GM12872 (cell line): Measurements from ENCODE around the gene PRKCB.

Experiments used
- TF ChIP-seq, protein P1 (sequence below): IDR thresholded peaks from 3 replicates; pipeline ENCODE4 v1.5.1; 2011; ENCODE audit warnings: low read depth, mild to moderate bottlenecking, low read length, moderate library complexity; ENCODE audit not compliant: insufficient read depth

Gene PRKCB

DNA sequence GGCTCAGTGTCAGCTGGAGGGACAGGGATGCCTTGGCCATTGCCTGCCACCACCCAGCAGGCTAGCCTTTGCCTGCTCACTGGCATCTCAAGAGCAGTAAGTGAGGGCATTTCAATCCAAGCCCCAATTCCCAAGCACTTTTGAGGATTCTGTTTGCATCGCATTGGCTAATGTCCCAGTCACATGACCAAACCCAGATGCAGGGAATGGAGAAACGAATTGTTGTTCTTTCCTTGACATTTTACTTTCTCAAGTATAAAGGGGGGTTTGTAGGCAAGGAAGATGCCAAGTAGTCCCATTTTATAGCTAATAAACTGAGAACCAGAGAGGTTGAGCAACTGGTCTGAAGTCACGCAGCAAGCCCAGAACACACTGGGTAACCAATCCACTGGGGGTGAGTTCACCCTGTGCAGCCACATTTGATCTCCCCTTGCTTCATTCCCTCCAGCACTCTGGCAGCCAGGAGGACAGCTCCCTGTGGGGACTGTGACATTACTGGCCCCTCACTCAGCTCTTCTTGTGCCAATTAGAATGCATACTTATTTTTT is 226.6 kb downstream of the PRKCB start:
- TF ChIP-seq, protein P1, sequence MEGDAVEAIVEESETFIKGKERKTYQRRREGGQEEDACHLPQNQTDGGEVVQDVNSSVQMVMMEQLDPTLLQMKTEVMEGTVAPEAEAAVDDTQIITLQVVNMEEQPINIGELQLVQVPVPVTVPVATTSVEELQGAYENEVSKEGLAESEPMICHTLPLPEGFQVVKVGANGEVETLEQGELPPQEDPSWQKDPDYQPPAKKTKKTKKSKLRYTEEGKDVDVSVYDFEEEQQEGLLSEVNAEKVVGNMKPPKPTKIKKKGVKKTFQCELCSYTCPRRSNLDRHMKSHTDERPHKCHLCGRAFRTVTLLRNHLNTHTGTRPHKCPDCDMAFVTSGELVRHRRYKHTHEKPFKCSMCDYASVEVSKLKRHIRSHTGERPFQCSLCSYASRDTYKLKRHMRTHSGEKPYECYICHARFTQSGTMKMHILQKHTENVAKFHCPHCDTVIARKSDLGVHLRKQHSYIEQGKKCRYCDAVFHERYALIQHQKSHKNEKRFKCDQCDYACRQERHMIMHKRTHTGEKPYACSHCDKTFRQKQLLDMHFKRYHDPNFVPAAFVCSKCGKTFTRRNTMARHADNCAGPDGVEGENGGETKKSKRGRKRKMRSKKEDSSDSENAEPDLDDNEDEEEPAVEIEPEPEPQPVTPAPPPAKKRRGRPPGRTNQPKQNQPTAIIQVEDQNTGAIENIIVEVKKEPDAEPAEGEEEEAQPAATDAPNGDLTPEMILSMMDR, result no peak

DNA sequence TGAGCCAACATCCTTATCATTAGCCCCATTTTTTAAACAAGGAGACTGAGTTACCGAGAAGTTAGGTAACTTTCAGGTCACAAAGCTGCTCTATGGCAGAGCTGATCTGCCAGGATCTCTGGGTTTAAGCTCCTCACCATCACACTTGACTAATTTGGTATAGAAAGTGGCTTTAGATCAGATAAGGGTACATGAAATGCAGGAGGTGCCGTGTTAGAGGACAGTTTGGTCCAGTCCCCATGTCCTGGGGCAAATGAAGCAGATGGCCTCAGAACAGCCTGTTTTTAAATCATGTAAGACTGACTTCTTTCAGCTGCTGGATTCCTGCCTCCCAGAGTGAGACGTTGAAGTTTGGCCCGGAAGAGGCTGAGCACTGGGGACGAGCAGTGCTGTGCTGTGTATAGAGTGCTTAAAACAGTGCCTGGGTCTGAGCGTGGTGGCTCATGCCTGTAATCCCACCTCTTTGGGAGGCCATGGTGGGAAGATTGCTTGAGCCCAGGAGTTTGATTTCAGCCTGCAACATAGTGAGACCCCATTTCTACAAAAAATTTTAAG is 233.3 kb downstream of the PRKCB start:
- TF ChIP-seq, protein P1, result no peak

DNA sequence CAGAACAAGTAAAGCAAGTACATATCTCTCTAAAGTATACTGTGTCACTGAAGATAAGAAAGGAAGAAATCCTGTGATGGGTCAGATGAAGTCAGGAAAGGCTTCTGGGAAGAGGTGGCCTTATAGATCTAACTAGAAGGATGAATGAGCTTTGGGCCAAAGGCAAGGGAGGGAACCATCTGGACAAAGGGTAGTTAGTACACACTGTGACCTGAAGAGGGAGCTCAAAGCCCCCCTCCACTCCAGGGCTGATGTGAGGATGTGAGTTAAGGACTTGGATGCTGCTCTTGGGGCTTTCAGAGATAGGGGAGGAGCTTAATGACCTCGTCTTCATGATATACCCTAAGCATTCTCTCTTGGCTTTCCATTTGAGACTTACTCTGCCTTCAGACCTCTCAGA is 235.1 kb downstream of the PRKCB start:
- TF ChIP-seq, protein P1, result peak; percentile 85

DNA sequence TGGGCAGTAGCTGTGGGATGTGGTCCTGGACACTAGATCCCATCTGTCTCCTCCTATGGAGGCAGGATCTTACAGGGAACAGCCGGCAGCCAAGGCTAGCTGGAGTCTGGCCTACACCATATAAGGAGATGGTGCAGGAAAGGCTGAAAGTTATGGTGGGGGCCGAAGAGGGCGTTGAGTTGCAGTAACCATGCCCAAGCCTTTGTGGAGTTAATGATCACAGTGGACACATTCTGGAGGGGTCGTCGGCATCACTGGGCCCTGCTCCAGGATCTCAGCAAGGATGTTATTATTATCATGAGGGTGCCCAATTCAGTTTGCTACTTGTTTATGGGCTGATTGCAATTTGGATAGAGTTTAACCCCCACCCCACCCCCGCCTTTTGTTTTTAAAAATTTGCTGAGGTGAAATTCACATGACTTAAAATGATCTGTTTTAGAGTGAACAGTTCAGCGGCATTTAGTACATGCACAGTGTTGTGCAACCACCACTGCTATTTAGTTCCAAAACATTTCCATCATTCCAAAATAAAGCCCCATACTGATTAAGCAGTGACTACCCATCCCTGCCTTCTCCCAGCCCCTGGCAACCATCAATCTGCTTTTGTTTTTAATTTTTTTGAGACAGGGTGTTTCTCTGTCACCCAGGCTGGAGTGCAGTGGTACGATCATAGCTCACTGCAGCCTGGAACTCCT is 236.0 kb downstream of the PRKCB start:
- TF ChIP-seq, protein P1, result no peak

DNA sequence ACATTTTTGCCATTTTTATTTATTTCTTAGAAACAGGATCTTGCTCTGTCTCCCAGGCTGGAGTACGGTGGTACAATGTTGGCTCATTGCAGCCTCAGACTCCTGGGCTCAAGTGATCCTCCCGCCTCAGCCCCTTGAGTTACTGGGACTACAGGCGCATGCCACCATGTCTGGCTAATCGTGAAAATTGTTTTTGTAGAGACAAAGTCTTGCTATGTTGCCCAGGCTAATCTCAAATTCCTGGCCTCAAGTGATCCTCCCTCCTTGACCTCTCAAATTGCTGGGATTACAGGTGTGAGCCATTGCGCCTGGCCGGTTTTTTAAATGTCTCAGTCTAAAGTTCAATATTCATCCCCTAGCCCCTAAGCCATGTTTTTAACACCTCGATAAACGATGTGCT is 237.5 kb downstream of the PRKCB start:
- TF ChIP-seq, protein P1, result no peak

DNA sequence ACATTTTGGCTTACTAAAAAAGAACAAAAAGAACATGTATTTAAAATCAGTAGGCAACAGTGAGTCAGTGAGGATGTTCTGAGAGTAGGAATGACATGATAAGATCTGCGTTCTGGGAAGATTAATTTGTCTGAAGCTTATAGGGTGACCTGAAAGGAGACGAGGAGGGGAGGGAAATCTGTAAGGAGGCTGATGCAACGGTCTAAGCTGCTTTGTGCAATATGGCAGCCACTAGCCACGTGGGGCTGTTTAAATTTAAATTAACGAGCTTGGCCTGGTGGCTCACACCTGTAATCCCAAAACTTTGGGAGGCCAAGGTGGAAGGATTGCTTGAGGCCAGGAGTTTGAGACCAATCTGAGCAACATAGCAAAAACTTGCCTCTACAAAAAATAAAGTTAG is 238.8 kb downstream of the PRKCB start:
- TF ChIP-seq, protein P1, result no peak

DNA sequence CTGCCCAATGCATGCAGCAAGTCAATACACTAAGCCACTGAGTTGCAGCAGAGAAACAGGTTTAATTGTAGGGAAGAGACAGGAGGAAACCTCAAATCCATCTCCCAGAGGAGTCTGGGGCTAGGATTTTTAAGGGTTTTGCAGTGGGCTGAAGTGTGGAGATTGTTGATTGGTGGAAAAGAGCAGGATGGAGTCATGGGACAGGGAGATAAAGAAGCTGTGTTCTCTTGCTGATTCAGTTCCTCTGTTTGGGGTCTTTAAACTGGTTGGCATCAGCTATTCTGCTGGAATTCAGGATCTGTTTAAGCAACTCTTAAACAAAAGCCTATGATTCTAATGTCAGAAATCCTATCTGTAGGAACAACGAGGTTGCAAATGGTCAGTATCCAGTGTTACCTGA is 239.5 kb downstream of the PRKCB start:
- TF ChIP-seq, protein P1, result no peak
